Measurements from ENCODE around the gene LEF1.

- TF ChIP-seq POLR2AphosphoS5 (IDR thresholded peaks at IDR 0.05; ENCODE audit: low read depth, low read length) = no peak
- TF ChIP-seq SIN3A (IDR thresholded peaks at IDR 0.05; ENCODE audit: borderline replicate concordance, insufficient read depth, low read length) = no peak
Observed at GRCh38 chr4:108109111-108109510, 59.6 kb downstream of the LEF1 start.

All from PFSK-1 (cell line).